ENCODE data around the gene P2RX5.

Gene P2RX5

DNA sequence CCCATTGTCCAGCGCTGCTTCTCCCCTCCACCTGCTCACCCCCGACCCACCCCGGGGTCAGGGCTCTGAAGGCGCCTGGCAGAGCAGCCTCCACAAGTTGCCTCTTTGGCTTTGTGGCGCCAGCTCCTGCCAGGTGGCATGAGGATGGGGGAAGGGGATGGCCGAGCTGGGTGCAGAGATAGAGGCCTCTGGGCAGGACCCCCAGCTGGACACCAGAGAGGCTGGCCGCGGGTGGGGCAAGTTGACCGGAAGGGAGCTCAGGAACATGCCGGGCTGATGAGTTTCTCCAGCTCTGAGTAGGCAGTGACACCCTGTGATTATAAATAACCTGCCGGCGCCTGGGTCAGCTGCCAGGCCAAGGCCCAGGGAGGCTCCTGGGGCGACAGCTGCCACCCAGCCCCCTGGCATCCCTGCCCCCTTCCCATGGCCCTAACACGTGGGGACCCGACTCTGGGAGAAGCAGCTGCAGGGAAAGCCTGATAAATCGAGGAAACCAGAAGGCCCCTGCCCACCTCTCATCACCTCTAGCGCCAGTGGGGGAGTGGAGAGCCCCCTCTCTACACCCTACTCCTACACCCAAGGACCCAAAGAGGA, 729 bp downstream of the P2RX5 start:
- peak overlapping the region; percentile 65 for H3K27ac ChIP-seq
- no peak for TF ChIP-seq ZFX (IDR thresholded peaks at IDR 0.05; ENCODE audit: borderline replicate concordance)
- TF ChIP-seq, protein P1, sequence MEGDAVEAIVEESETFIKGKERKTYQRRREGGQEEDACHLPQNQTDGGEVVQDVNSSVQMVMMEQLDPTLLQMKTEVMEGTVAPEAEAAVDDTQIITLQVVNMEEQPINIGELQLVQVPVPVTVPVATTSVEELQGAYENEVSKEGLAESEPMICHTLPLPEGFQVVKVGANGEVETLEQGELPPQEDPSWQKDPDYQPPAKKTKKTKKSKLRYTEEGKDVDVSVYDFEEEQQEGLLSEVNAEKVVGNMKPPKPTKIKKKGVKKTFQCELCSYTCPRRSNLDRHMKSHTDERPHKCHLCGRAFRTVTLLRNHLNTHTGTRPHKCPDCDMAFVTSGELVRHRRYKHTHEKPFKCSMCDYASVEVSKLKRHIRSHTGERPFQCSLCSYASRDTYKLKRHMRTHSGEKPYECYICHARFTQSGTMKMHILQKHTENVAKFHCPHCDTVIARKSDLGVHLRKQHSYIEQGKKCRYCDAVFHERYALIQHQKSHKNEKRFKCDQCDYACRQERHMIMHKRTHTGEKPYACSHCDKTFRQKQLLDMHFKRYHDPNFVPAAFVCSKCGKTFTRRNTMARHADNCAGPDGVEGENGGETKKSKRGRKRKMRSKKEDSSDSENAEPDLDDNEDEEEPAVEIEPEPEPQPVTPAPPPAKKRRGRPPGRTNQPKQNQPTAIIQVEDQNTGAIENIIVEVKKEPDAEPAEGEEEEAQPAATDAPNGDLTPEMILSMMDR (IDR thresholded peaks at IDR 0.05) = no peak

DNA sequence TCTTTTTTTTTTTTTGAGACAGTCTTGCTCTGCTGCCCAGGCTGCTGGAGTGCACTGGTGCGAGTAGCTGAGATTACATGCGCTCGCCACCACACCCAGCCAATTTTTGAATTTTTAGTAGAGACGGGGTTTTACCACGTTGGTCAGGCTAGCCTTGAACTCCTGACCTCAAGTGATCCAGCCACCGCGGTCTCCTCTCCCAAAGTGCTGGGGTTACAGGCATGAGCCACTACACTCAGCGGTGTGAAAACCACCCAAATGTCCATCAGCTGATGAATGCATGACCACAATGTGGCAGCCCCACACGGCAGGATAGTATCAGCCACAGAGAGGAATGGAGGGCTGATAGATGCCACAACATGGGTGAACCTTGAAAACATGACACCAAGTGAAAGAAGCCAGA, 2.1 kb downstream of the P2RX5 start:
- TF ChIP-seq, protein P1 (IDR thresholded peaks at IDR 0.05) = no peak
- TF ChIP-seq ZFX (IDR thresholded peaks at IDR 0.05; ENCODE audit: borderline replicate concordance) = no peak
- H3K27ac ChIP-seq = no peak overlapping the region

DNA sequence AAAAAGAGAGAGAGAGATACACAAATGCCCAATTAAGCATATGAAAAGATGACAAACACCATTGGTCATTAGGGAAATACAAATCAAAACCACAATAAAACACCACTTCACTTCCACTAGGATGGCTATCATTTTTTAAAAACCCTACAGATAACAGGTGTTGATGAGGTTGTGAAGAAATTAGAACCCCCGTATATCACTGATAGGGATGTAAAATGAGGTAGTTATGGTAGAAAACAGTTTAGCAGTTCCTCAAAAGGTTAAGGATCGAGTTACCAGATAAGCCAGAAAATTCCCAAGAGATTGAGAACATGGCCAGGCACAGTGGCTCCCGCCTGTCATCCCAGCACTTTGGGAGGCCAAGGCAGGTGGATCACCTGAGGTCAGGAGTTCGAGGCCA, 2.8 kb downstream of the P2RX5 start:
- no peak overlapping the region for H3K27ac ChIP-seq
- TF ChIP-seq, protein P1 (IDR thresholded peaks at IDR 0.05) = no peak
- no peak for TF ChIP-seq ZFX (IDR thresholded peaks at IDR 0.05; ENCODE audit: borderline replicate concordance)

DNA sequence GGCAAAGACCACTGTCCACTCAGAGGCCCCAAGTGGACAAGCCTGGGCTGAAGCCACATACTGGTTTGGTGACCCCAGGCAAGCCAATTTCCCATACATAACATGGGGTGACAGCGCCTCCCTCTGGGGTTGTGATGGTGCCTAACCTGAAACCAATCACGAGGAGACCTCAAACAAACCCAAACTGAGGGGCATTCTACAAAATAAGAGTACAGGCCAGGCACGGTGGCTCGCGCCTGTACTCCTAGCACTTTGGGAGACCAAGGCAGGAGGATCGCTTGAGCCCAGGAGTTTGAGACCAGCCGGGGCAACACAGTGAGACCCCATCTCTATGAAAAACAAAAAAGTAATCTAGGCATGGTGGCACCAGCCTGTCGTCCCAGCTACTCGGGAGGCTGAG, 3.6 kb downstream of the P2RX5 start:
- TF ChIP-seq, protein P1 (IDR thresholded peaks at IDR 0.05) = no peak
- no peak for TF ChIP-seq ZFX (IDR thresholded peaks at IDR 0.05; ENCODE audit: borderline replicate concordance)
- H3K27ac ChIP-seq = no peak overlapping the region

DNA sequence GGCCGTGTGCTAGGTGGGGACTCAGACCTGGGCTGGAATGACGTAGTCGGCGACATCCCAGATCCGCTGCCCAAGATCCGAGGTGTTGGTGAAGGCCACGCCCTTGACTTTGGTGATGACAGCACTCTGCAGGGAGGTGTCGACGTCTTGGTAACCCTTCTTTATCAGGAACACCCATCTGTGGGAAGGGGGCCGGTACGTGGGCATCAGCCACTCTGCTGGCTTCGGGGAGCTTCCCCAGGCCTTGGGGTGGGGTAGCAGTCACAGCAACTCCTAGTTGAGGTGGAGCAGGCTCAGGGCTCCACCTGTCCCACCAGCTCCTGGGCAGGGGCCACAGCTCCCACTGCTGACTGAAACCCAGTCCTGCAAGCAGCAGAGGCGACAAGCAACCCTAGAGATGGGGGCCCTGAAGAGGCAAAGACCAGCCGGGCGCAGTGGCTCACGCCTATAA, 4.3 kb downstream of the P2RX5 start:
- H3K27ac ChIP-seq = no peak overlapping the region
- TF ChIP-seq, protein P1 (IDR thresholded peaks at IDR 0.05) = peak; percentile 12; the same call in 1 of the 2 replicates
- no peak for TF ChIP-seq ZFX (IDR thresholded peaks at IDR 0.05; ENCODE audit: borderline replicate concordance)

DNA sequence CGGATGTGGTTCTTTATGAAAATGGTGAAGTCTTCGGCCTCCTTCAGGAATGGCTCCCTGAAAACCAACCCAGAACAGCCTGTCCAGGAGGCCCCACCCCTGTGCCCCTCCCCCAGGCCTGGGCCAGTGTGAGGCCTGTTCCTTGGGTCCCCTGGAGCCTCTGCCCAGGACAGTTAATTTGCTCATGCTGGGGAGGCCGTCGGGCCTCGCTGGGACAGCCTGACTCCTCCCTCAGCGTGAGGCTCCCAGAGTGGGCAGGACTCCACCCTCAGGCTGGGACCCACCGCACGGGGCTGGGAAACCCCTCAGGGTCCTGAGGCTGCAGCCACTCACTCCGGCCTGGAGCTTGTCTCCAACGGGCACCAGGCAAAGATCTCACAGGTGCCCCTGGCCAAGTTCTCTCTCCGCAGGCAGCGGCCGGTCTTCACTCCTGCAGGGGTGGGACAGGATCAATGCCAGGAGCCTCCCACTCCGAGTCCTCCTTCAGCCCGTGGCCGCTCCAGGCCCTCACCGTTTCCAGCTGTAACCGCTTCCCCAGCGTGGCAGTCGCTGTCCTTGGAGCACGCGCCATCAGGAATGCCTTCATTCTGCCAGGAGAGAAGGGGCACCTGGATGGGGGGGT, 5.8 kb downstream of the P2RX5 start:
- no peak overlapping the region for H3K27ac ChIP-seq
- TF ChIP-seq ZFX (IDR thresholded peaks at IDR 0.05; ENCODE audit: borderline replicate concordance) = no peak

DNA sequence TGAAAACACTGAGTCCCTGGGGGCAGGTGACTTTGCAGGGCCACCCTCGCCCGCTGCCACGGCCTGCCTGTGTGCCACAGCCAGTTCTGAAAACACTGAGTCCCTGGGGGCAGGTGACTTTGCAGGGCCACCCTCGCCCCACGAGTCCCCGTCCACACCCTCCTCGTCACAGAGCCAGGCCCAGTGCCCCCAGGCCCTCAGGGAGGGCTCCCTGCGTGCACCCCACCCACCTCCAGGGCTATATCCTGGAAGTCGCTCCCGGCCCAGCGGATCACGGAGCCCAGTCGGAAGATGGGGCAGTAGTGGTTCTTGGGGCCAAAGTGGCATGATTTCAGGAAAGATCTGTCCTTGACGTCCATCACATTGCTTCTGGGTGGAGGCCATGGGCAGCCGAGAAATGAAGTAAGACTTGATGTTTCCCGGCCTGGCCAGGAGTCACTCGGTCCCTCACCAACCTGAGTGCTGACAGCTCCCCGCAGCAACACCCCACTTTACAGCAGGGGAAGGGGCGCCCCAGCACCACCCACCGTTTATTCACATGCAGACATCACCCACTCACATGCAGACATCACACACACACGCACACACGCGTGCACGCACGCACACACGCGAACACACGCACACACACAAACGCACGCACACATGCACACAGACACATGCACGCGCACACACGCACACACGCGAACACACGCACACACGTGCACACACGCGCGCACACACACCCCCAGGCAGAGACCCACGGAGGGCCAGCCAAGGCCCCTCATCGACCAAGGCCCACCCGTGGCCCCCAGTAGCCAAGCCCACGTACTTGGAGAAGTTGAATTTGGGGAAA, 6.5 kb downstream of the P2RX5 start:
- H3K27ac ChIP-seq = no peak overlapping the region
- TF ChIP-seq, protein P1 (IDR thresholded peaks at IDR 0.05) = no peak
- TF ChIP-seq ZFX (IDR thresholded peaks at IDR 0.05; ENCODE audit: borderline replicate concordance) = no peak
